BE2C (cell line): ENCODE measurements around the gene PRTN3.

Experiments used
- DNase-seq: peaks from one replicate; pipeline ENCODE4 v3.0.0-alpha.2; 2020
- H3K27me3 ChIP-seq: fragments of 250-450 bp; sonication (Bioruptor Pico); 2 replicates; pipeline ENCODE4 v1.5.1; 2020; ENCODE audit warnings: mild to moderate bottlenecking
- H3K36me3 ChIP-seq: fragments of 250-450 bp; sonication (Bioruptor Pico); 2 replicates; pipeline ENCODE4 v1.5.1; 2020; ENCODE audit warnings: mild to moderate bottlenecking
- H3K4me1 ChIP-seq: fragments of 250-450 bp; sonication (Bioruptor Pico); 2 replicates; pipeline ENCODE4 v1.5.1; 2020
- H3K4me3 ChIP-seq: 2 replicates; pipeline ENCODE4 v1.5.1; 2011; ENCODE audit warnings: low read depth, low read length
- H3K9me3 ChIP-seq: fragments of 250-450 bp; sonication (Bioruptor Pico); 2 replicates; pipeline ENCODE4 v1.5.1; 2020
- CTCF ChIP-seq: IDR thresholded peaks from 2 replicates; pipeline ENCODE4 v1.5.1; 2012; ENCODE audit warnings: mild to moderate bottlenecking, low read depth, low read length

Gene PRTN3

GRCh38 chr19:879711-880438, 39.1 kb downstream of the PRTN3 start:
- no peak for DNase-seq
- H3K9me3 ChIP-seq, result no peaks in the 10 kb centered on the region
- no peaks in the 10 kb centered on the region for H3K27me3 ChIP-seq
- no peak overlapping the region for H3K4me3 ChIP-seq
- H3K4me1 ChIP-seq, result peaks cover 4% of the 10 kb centered on the region; the same call in 1 of the 2 replicates
- H3K36me3 ChIP-seq, result peaks cover 33% of the 10 kb centered on the region
- no peak for TF ChIP-seq CTCF

- Histone ChIP-seq H3K27me3 (no peaks in the 10 kb centered on the region; the same call in 1 of the 2 replicates), H3K36me3 (peaks cover 44% of the 10 kb centered on the region), H3K9me3 (no peaks in the 10 kb centered on the region), H3K4me1 (peaks cover 12% of the 10 kb centered on the region), H3K4me3 (no peak overlapping the region)
- DNase-seq, result no peak
- no peak for TF ChIP-seq CTCF
These were observed 40.7 kb downstream of the PRTN3 start for GRCh38 chr19:881385-882071.

GRCh38 chr19:882871-883497, 42.2 kb downstream of the PRTN3 start:
- no peak for TF ChIP-seq CTCF
- Histone ChIP-seq H3K9me3 (no peaks in the 10 kb centered on the region), H3K4me3 (no peak overlapping the region), H3K4me1 (peaks cover 16% of the 10 kb centered on the region), H3K27me3 (no peaks in the 10 kb centered on the region; the same call in 1 of the 2 replicates), H3K36me3 (peaks cover 48% of the 10 kb centered on the region)
- no peak for DNase-seq

- Histone ChIP-seq H3K9me3 (no peaks in the 10 kb centered on the region), H3K4me3 (no peak overlapping the region), H3K27me3 (no peaks in the 10 kb centered on the region; the same call in 1 of the 2 replicates), H3K36me3 (peaks cover 52% of the 10 kb centered on the region), H3K4me1 (peaks cover 16% of the 10 kb centered on the region)
- no peak for TF ChIP-seq CTCF
- DNase-seq, result no peak
These were observed 42.9 kb downstream of the PRTN3 start for GRCh38 chr19:883661-884211.

- H3K9me3 ChIP-seq, result no peaks in the 10 kb centered on the region
- peaks cover 58% of the 10 kb centered on the region for H3K36me3 ChIP-seq
- no peaks in the 10 kb centered on the region; the same call in 1 of the 2 replicates for H3K27me3 ChIP-seq
- H3K4me3 ChIP-seq, result no peak overlapping the region
- no peak for TF ChIP-seq CTCF
- H3K4me1 ChIP-seq, result peaks cover 16% of the 10 kb centered on the region
- peak; percentile 49 for DNase-seq
These were observed 43.8 kb downstream of the PRTN3 start for GRCh38 chr19:884420-885211.
